Activated CD8-positive, alpha-beta T cell treated with anti-CD3 and anti-CD28 coated beads, Interleukin-2, amount 10 ng/mL, durations not matched to agents 7 days and 5 days (primary cell): ENCODE data around the gene ARFRP1. TPM values are rescaled to one million over a fixed set of nuclear protein-coding genes. Genes with fewer than 3 reads are reported as not detected.

ENCODE experiments used
- ATAC-seq: fragments of 150-1000 bp; cut with Tn5 transposase; one replicate; pipeline ENCODE4 v1.10.0; 2021; ENCODE audit warnings: moderate library complexity
- CTCF ChIA-PET: fragments of 350-600 bp; sonication (Branson Sonifier 250); formaldehyde crosslinking; loops from one replicate; lab custom pipeline; 2021; ENCODE audit warnings: antibody characterized with exemption; lab: Charles Lee
- POLR2A ChIA-PET: fragments of 350-600 bp; sonication (Branson Sonifier 250); formaldehyde crosslinking; loops from one replicate; lab custom pipeline; 2021; ENCODE audit warnings: antibody characterized with exemption; lab: Charles Lee
- DNase-seq: peaks from one replicate; pipeline ENCODE4 v3.0.0-alpha.2; 2020
- H3K27ac Mint-ChIP-seq: one replicate; pipeline ENCODE4 v1.8.0; 2021; ENCODE audit warnings: mild to moderate bottlenecking, mixed read lengths
- H3K27me3 Mint-ChIP-seq: one replicate; pipeline ENCODE4 v1.8.0; 2021; ENCODE audit warnings: low read depth, mixed read lengths
- H3K36me3 Mint-ChIP-seq: one replicate; pipeline ENCODE4 v1.8.0; 2021; ENCODE audit warnings: low read depth, mixed read lengths
- H3K4me1 Mint-ChIP-seq: one replicate; pipeline ENCODE4 v1.8.0; 2021; ENCODE audit warnings: low read depth, mixed read lengths
- H3K4me3 Mint-ChIP-seq: one replicate; pipeline ENCODE4 v1.8.0; 2021; ENCODE audit warnings: mild to moderate bottlenecking, mixed read lengths
- H3K9me3 Mint-ChIP-seq: one replicate; pipeline ENCODE4 v1.8.0; 2022; ENCODE audit warnings: mixed read lengths; ENCODE audit not compliant: insufficient read depth
- total RNA-seq, 2 experiments: library from RNA; stranded (reverse); gene quantifications; one replicate each; pipeline ENCODE4 v1.2.3, GENCODE V29; 2021

The ARFRP1 gene
- total RNA-seq, 2 experiments from 2014 or later: 55.2 to 57.6 TPM

GRCh38 chr20:63699466-63700198 lies 8.1 kb downstream of the ARFRP1 start:
- ChIA-PET POLR2A (interaction anchor here (1.5 kb wide), 1 partner anchor 9 kb away, joined by 6 read pairs; the partner anchor contains the start of genes ARFRP1 and ZGPAT), CTCF (no interaction called here)
- Mint-ChIP-seq H3K4me1 (peaks cover 9% of the 10 kb centered on the region), H3K27ac (no peak overlapping the region), H3K9me3 (no peaks in the 10 kb centered on the region), H3K36me3 (peaks cover 7% of the 10 kb centered on the region), H3K4me3 (no peak overlapping the region), H3K27me3 (no peaks in the 10 kb centered on the region)
- no peak for DNase-seq
- ATAC-seq: no peak

- ChIA-PET POLR2A (interaction anchor here (1.5 kb wide), 1 partner anchor 9 kb away, joined by 6 read pairs; the partner anchor contains the start of genes ARFRP1 and ZGPAT), CTCF (interaction anchor here (2.3 kb wide), 1 partner anchor 9 kb away, joined by 9 read pairs; the partner anchor contains the start of genes ARFRP1 and ZGPAT)
- no peak overlapping the region for H3K27ac Mint-ChIP-seq
- no peak for ATAC-seq
- H3K4me3 Mint-ChIP-seq: no peak overlapping the region
- H3K9me3 Mint-ChIP-seq: no peaks in the 10 kb centered on the region
- H3K36me3 Mint-ChIP-seq: peaks cover 11% of the 10 kb centered on the region
- H3K27me3 Mint-ChIP-seq: no peaks in the 10 kb centered on the region
- peaks cover 9% of the 10 kb centered on the region for H3K4me1 Mint-ChIP-seq
- DNase-seq: no peak
Measured at GRCh38 chr20:63698739-63699465, 8.9 kb downstream of the ARFRP1 start.

- ATAC-seq (no peak), DNase-seq (no peak)
Measured at GRCh38 chr20:63697868-63698545, 9.8 kb downstream of the ARFRP1 start.

GRCh38 chr20:63697357-63697867 lies 10.4 kb downstream of the ARFRP1 start:
- no peaks in the 10 kb centered on the region for H3K9me3 Mint-ChIP-seq
- H3K27me3 Mint-ChIP-seq: no peaks in the 10 kb centered on the region
- CTCF ChIA-PET: interaction anchor here (2.3 kb wide), 1 partner anchor 10 kb away, joined by 9 read pairs; the partner anchor contains the start of genes ARFRP1 and ZGPAT
- H3K4me1 Mint-ChIP-seq: peaks cover 9% of the 10 kb centered on the region
- peak overlapping the region; percentile 20 for H3K27ac Mint-ChIP-seq
- ATAC-seq: no peak
- H3K4me3 Mint-ChIP-seq: no peak overlapping the region
- POLR2A ChIA-PET: interaction anchor here (0.6 to 0.7 kb wide), 2 partner anchors 159 to 171 kb away, joined by 3 read pairs; no protein-coding TSS in a partner anchor
- H3K36me3 Mint-ChIP-seq: peaks cover 19% of the 10 kb centered on the region
- DNase-seq: no peak

More at GRCh38 chr20:63697868-63698545, 9.8 kb downstream of the ARFRP1 start:
- peaks cover 9% of the 10 kb centered on the region for H3K4me1 Mint-ChIP-seq
- no peaks in the 10 kb centered on the region for H3K9me3 Mint-ChIP-seq
- no peak overlapping the region for H3K27ac Mint-ChIP-seq
- H3K27me3 Mint-ChIP-seq: no peaks in the 10 kb centered on the region
- POLR2A ChIA-PET: interaction anchor here (0.7 to 1.5 kb wide), 2 partner anchors 10 to 172 kb away, joined by 3 to 6 read pairs; partner anchors contain the start of genes ARFRP1 and ZGPAT
- H3K4me3 Mint-ChIP-seq: no peak overlapping the region
- CTCF ChIA-PET: interaction anchor here (2.3 kb wide), 1 partner anchor 10 kb away, joined by 9 read pairs; the partner anchor contains the start of genes ARFRP1 and ZGPAT
- H3K36me3 Mint-ChIP-seq: peaks cover 15% of the 10 kb centered on the region

- DNase-seq: no peak
- ChIA-PET CTCF (interaction anchor here (2.3 kb wide), 1 partner anchor 11 kb away, joined by 9 read pairs; the partner anchor contains the start of genes ARFRP1 and ZGPAT), POLR2A (interaction anchor here (0.6 kb wide), 1 partner anchor 158 kb away, joined by 3 read pairs; no protein-coding TSS in a partner anchor)
- Mint-ChIP-seq H3K27ac (peak within 1 kb of the TSS; percentile 20), H3K4me1 (peaks cover 9% of the 10 kb centered on the region), H3K36me3 (peaks cover 23% of the 10 kb centered on the region), H3K9me3 (no peaks in the 10 kb centered on the region), H3K27me3 (no peaks in the 10 kb centered on the region), H3K4me3 (peak within 1 kb of the TSS; percentile 8)
- peak; percentile 22 for ATAC-seq
Measured at GRCh38 chr20:63696628-63697356, 11.0 kb downstream of the ARFRP1 start, which contains the start of gene TNFRSF6B. TNFRSF6B (plus strand) TSS chr20:63696652; CDS start chr20:63696768, 116 bp downstream.

- Mint-ChIP-seq H3K27me3 (no peaks in the 10 kb centered on the region), H3K36me3 (peaks cover 27% of the 10 kb centered on the region), H3K4me1 (peaks cover 9% of the 10 kb centered on the region), H3K4me3 (no peak overlapping the region), H3K27ac (no peak overlapping the region), H3K9me3 (no peaks in the 10 kb centered on the region)
- peak; percentile 31 for ATAC-seq
- peak; percentile 42 for DNase-seq
- ChIA-PET CTCF (no interaction called here), POLR2A (interaction anchor here (0.8 kb wide), 1 partner anchor 12 kb away, joined by 3 read pairs; no protein-coding TSS in a partner anchor)
Measured at GRCh38 chr20:63696306-63696627, 11.5 kb downstream of the ARFRP1 start.

- peaks cover 28% of the 10 kb centered on the region for H3K36me3 Mint-ChIP-seq
- CTCF ChIA-PET: no interaction called here
- no peaks in the 10 kb centered on the region for H3K9me3 Mint-ChIP-seq
- H3K27me3 Mint-ChIP-seq: no peaks in the 10 kb centered on the region
- no peak overlapping the region for H3K27ac Mint-ChIP-seq
- DNase-seq (no peak), ATAC-seq (no peak)
- peaks cover 9% of the 10 kb centered on the region for H3K4me1 Mint-ChIP-seq
- POLR2A ChIA-PET: interaction anchor here (0.8 to 1.1 kb wide), 2 partner anchors 9 to 13 kb away, joined by 3 read pairs; no protein-coding TSS in a partner anchor
- peak overlapping the region; percentile 8 for H3K4me3 Mint-ChIP-seq
Measured at GRCh38 chr20:63695424-63696305, 12.1 kb downstream of the ARFRP1 start.

- H3K4me1 Mint-ChIP-seq: peaks cover 9% of the 10 kb centered on the region
- H3K9me3 Mint-ChIP-seq: no peaks in the 10 kb centered on the region
- ATAC-seq (no peak), DNase-seq (no peak)
- POLR2A ChIA-PET: interaction anchor here (0.9 to 1.1 kb wide), 2 partner anchors 10 to 172 kb away, joined by 3 read pairs; no protein-coding TSS in a partner anchor
- CTCF ChIA-PET: no interaction called here
- H3K4me3 Mint-ChIP-seq: no peak overlapping the region
- H3K27me3 Mint-ChIP-seq: no peaks in the 10 kb centered on the region
- H3K36me3 Mint-ChIP-seq: peaks cover 28% of the 10 kb centered on the region
- no peak overlapping the region for H3K27ac Mint-ChIP-seq
Measured at GRCh38 chr20:63694584-63695423, 13.0 kb downstream of the ARFRP1 start.
